Chondrocyte (in vitro differentiated cells): ENCODE data around the gene PRLR. TPM values are rescaled to one million over a fixed set of nuclear protein-coding genes. Genes with fewer than 3 reads are reported as not detected.

ENCODE experiments used
- DNase-seq: peaks from one replicate; pipeline ENCODE4 v3.0.0; 2021; ENCODE audit warnings: mixed read lengths, low spot score
- H3K27ac Mint-ChIP-seq: one replicate; pipeline ENCODE4 v1.8.0; 2021; ENCODE audit warnings: mild to moderate bottlenecking, moderate library complexity, mixed read lengths; ENCODE audit not compliant: unreplicated experiment
- H3K27me3 Mint-ChIP-seq: 2 replicates; pipeline ENCODE4 v1.8.0; 2021; ENCODE audit warnings: low read depth, mixed read lengths
- H3K36me3 Mint-ChIP-seq: 2 replicates; pipeline ENCODE4 v1.8.0; 2021; ENCODE audit warnings: low read depth, mixed read lengths
- H3K4me1 Mint-ChIP-seq: 2 replicates; pipeline ENCODE4 v1.8.0; 2021; ENCODE audit warnings: low read depth, mild to moderate bottlenecking, mixed read lengths
- H3K4me3 Mint-ChIP-seq: one replicate; pipeline ENCODE4 v1.8.0; 2021; ENCODE audit warnings: mild to moderate bottlenecking, moderate library complexity, mixed read lengths; ENCODE audit not compliant: unreplicated experiment
- H3K9me3 Mint-ChIP-seq: 2 replicates; pipeline ENCODE4 v1.8.0; 2021; ENCODE audit warnings: low read depth, mixed read lengths
- total RNA-seq: library from RNA; stranded (reverse); gene quantifications from 3 replicates; pipeline ENCODE4 v1.2.1, GENCODE V29; 2021
- TF ChIP-seq, protein P1 (sequence below): fragments of 200-600 bp; sonication (generic); IDR thresholded peaks from 2 replicates; pipeline ENCODE4 v1.5.0; 2021; ENCODE audit warnings: antibody characterized with exemption, mild to moderate bottlenecking, moderate library complexity

The PRLR gene
- total RNA-seq, 1 donor from 2014 or later = 0.05 TPM

DNA sequence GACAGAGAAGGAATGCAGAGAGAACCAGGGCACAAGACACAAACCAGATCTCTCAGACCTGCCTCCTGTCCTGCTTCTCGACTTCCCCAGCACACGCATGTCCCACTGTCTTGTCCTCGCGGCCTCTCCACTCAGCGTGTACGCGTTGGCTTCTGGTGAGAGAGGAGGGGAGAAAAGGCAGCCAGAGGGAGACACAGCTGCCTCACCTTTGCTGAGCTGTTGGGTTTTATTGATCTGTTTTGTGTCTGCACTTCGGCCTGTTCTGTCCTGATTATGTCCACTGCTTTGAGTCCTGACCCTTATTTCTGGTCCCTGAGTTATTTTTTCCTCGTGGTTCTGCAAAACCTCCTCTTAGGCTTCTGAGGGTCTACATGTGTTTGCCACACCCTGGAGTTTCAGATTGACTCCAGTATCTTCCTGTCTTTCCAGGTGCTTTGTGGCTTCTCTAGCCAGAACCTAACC is 95.0 kb downstream of the PRLR start:
- Mint-ChIP-seq H3K27ac (no peak overlapping the region), H3K36me3 (no peaks in the 10 kb centered on the region), H3K27me3 (peaks cover 3% of the 10 kb centered on the region), H3K4me3 (no peak overlapping the region), H3K9me3 (peaks cover 4% of the 10 kb centered on the region), H3K4me1 (no peaks in the 10 kb centered on the region)
- no peak for DNase-seq
- TF ChIP-seq, protein P1, sequence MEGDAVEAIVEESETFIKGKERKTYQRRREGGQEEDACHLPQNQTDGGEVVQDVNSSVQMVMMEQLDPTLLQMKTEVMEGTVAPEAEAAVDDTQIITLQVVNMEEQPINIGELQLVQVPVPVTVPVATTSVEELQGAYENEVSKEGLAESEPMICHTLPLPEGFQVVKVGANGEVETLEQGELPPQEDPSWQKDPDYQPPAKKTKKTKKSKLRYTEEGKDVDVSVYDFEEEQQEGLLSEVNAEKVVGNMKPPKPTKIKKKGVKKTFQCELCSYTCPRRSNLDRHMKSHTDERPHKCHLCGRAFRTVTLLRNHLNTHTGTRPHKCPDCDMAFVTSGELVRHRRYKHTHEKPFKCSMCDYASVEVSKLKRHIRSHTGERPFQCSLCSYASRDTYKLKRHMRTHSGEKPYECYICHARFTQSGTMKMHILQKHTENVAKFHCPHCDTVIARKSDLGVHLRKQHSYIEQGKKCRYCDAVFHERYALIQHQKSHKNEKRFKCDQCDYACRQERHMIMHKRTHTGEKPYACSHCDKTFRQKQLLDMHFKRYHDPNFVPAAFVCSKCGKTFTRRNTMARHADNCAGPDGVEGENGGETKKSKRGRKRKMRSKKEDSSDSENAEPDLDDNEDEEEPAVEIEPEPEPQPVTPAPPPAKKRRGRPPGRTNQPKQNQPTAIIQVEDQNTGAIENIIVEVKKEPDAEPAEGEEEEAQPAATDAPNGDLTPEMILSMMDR = no peak

DNA sequence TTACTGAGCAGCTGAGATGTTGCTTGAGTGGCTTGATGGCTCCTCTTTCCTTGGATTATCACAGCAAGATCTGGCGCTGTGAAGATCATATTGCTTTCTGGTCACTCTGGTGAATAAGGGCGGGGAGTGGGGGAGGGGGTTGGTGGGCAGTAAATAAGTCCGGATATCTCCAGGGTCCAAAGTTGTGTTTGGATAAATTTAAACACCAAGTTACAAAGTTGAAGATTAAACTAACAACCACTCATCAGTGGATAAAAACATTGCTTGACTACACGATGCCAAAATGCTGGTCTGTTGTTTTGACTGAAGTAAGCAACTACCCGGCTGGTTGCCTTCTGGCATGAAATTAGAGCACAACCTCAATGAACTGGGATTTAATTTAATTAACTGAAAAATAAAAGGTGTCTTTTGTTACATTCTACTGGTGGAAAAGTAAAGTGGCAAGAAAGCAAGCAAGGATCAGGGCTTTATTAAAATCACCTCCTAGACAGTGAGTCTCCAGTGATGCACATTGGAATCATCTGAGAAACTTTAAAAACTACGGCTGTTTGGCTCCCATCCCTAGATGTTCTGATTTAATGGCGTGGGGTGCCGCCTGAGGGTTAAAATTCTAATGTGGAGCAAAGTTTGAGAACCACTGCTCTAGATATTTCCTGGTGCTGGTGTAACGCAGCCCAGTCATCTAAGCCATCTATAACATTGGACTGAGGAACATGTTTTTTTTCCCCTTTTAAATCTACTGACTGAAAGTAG is 95.8 kb downstream of the PRLR start:
- Mint-ChIP-seq H3K4me3 (no peak overlapping the region), H3K9me3 (peaks cover 4% of the 10 kb centered on the region), H3K27ac (no peak overlapping the region), H3K36me3 (no peaks in the 10 kb centered on the region), H3K4me1 (no peaks in the 10 kb centered on the region), H3K27me3 (peaks cover 3% of the 10 kb centered on the region)
- no peak for DNase-seq
- TF ChIP-seq, protein P1 = no peak

DNA sequence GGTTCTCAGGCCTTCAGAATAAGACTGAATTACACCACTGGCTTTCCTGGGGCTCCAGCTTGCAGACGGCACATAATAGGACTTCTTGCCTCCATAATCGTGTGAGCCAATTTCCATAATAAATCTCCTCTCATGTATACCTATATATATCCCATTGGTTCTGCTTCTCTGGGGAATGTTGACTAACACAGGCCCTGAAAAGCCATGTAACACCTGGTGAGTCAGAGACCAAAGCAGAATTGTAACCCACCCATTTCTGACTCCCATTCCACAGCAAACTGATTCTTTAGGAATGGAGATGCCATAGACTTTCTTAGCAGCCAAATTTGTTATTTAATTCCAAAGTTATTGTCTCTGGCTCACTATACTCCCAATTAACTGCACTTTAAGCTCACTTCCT is 97.1 kb downstream of the PRLR start:
- DNase-seq = no peak

DNA sequence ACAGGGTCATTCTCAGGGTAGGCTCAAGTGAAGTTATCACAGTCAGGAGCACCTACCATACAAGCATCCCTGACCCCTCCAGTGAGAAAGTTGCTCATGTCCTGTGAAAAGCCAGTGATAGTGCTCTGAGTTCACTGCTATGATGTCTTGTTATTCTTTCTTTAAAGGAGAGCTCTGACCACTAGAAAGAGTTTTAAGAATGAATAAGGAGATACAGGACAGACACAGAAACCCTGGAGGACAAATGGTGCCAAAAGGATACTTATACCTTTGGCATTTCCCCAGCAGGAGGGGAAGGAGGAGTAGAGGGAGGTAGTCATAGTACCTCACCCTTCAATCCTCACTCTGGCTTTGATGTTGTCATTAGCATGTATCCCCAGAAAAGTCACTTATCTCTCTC is 98.6 kb downstream of the PRLR start:
- TF ChIP-seq, protein P1 = no peak
- Mint-ChIP-seq H3K36me3 (no peaks in the 10 kb centered on the region), H3K4me1 (no peaks in the 10 kb centered on the region), H3K9me3 (peaks cover 4% of the 10 kb centered on the region), H3K27me3 (peaks cover 2% of the 10 kb centered on the region), H3K27ac (no peak overlapping the region), H3K4me3 (no peak overlapping the region)
- no peak for DNase-seq

More for the DNA sequence above, 97.1 kb downstream of the PRLR start:
- H3K36me3 Mint-ChIP-seq = no peaks in the 10 kb centered on the region
- no peak overlapping the region for H3K4me3 Mint-ChIP-seq
- H3K27me3 Mint-ChIP-seq = peaks cover under 1% of the 10 kb centered on the region
- H3K9me3 Mint-ChIP-seq = peaks cover 4% of the 10 kb centered on the region
- H3K4me1 Mint-ChIP-seq = no peaks in the 10 kb centered on the region
- no peak overlapping the region for H3K27ac Mint-ChIP-seq
- TF ChIP-seq, protein P1 = no peak

DNA sequence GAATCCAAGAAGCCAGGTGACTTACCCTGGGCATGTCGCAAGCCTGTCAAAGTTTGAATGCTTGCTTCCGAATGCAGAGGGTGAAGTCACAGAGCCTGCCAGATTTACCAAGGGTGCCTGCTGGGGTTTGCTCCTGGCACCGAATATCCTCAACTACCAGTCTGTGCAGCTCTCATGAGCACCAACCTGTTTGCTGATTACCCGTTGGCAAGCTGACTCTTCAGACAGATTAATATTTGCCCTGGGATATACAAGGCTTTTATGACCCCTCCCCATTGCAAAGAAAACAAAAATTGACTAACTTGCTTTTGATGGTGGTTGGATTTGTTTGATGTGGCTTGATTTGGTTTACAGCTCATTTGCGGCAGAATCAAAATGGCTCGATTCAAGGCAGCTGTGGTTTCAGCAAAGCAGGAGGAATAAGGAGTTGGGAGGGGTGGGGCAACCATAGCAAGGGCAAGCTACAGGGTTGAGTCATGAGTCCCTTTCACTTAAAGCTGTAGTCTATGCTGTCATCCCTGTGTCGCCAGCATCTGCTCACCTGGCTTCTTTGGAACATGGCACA is 100.3 kb downstream of the PRLR start:
- H3K9me3 Mint-ChIP-seq = peaks cover 4% of the 10 kb centered on the region
- no peaks in the 10 kb centered on the region for H3K4me1 Mint-ChIP-seq
- H3K36me3 Mint-ChIP-seq = no peaks in the 10 kb centered on the region
- DNase-seq = no peak
- peaks cover 2% of the 10 kb centered on the region for H3K27me3 Mint-ChIP-seq
- TF ChIP-seq, protein P1 = no peak
- H3K4me3 Mint-ChIP-seq = no peak overlapping the region
- H3K27ac Mint-ChIP-seq = no peak overlapping the region
